Epithelial cell of proximal tubule (primary cell): ENCODE measurements around the gene AATK. TPM values are rescaled to one million over a fixed set of nuclear protein-coding genes. Genes with fewer than 3 reads are reported as not detected.

Experiments used
- DNase-seq: peaks from one replicate; pipeline ENCODE4 v3.0.0-alpha.2; 2011; ENCODE audit warnings: low read depth
- H3K4me3 ChIP-seq: 2 replicates; pipeline ENCODE4 v1.5.1; 2011; ENCODE audit warnings: low read depth, mild to moderate bottlenecking, low read length
- total RNA-seq: library from RNA; depleted of rRNA; stranded (reverse); fragments of >200 nt; gene quantifications from 2 replicates; pipeline ENCODE4 v1.2.3, GENCODE V29; 2015
- TF ChIP-seq, protein P1 (sequence below): conservative IDR thresholded peaks from 2 replicates; pipeline ENCODE4 v1.5.1; 2012; ENCODE audit warnings: low read depth, mild to moderate bottlenecking, low read length

The AATK gene
- total RNA-seq, 1 donor from 2014 or later, result 0.52 TPM

DNA sequence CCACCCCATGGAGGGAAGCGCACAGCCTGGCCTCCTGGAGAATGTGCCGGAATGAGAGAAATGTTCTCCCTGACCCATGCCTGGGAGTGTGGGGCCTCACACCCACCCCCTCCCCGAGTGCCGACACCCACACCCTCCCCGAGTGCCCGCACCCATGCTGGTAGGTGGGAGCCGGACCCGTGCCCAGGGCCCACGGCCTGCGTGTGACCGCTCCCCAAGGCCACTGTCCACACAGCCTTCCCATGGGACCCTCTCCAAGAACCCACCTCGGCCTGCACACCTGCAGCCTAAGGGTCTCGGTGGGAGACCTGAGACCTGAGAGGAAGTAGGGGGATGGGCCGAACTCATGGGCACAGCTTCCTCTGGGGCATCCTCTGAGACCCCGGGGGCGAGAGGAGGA lies 4.0 kb downstream of the AATK start:
- TF ChIP-seq, protein P1, sequence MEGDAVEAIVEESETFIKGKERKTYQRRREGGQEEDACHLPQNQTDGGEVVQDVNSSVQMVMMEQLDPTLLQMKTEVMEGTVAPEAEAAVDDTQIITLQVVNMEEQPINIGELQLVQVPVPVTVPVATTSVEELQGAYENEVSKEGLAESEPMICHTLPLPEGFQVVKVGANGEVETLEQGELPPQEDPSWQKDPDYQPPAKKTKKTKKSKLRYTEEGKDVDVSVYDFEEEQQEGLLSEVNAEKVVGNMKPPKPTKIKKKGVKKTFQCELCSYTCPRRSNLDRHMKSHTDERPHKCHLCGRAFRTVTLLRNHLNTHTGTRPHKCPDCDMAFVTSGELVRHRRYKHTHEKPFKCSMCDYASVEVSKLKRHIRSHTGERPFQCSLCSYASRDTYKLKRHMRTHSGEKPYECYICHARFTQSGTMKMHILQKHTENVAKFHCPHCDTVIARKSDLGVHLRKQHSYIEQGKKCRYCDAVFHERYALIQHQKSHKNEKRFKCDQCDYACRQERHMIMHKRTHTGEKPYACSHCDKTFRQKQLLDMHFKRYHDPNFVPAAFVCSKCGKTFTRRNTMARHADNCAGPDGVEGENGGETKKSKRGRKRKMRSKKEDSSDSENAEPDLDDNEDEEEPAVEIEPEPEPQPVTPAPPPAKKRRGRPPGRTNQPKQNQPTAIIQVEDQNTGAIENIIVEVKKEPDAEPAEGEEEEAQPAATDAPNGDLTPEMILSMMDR, result no peak
- H3K4me3 ChIP-seq, result no peak overlapping the region
- DNase-seq, result no peak

DNA sequence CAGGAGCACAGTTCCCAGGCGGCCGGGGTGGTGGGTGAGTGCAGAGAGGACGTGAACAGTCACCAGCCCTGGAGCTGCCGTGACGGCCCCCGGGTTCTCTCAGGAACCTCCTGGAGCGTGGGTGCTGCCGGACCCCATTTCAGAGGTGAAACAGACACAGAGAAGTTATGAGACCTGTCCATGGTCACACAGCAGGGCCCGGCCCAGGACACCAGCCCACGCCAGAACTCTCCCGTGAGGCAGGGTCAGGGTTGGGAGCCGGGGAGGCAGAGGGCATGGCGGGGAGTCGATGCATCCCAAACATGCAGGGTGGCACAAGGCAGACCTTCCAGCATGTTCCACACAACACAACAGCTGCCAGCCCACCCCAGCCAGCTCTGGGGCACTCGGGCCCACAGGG lies 4.5 kb downstream of the AATK start:
- H3K4me3 ChIP-seq, result no peak overlapping the region
- TF ChIP-seq, protein P1, result no peak
- DNase-seq, result no peak

DNA sequence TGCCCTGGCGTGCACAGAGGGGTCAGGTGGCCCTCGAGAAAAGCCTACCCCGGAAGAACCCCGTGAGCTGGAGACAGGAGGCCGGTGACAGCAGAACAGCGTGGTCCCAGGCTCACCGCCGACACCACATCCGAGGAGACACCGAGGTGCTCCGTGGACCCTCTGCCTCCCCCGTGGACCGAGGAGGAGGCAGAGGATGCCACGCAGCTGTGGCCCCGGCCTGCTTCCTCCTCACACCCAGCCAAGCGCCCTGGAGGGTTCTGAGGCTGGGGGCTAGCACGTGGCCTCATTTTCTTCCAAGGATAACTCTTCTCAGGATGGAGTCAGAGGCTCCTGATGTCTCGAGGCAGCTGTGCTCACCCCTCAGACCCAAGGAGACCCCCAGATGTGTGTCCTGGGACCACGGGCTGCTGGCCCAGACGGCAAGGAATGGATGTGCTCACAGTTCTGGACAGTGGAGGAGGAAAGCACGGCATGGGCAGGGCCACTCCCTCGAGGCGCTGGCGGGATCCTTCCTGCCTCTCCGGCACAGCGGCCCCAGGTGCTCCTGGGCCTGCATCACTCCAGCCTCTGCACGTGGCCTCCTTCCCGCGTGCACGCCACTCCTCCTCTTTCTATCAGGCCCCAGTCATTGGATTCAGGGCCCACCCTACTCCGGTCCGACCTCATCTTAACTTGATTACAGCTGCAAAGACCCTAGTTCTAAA lies 5.1 kb downstream of the AATK start:
- DNase-seq, result no peak
- TF ChIP-seq, protein P1, result no peak
- H3K4me3 ChIP-seq, result no peak overlapping the region

DNA sequence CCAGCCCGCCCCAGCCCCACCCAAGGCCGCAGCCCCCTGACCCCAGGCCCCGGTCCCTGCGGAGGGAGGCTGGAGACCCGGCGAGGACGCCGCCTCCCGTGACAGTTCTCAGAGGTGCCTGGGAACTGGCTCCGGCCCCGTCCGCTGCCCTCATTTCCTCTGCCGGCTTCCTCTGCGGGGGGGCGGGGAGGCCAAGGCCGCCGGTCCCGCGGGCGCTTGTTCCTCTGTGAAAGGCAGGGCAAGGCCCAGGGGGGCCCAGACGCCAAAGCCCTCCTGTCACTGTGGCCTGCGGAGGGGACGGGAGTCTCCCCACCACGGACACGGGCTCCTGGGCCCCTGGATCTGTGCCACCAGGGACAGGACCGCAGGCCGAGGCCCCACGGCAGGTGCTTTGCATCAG lies 5.7 kb downstream of the AATK start:
- no peak overlapping the region for H3K4me3 ChIP-seq
- DNase-seq, result no peak

DNA sequence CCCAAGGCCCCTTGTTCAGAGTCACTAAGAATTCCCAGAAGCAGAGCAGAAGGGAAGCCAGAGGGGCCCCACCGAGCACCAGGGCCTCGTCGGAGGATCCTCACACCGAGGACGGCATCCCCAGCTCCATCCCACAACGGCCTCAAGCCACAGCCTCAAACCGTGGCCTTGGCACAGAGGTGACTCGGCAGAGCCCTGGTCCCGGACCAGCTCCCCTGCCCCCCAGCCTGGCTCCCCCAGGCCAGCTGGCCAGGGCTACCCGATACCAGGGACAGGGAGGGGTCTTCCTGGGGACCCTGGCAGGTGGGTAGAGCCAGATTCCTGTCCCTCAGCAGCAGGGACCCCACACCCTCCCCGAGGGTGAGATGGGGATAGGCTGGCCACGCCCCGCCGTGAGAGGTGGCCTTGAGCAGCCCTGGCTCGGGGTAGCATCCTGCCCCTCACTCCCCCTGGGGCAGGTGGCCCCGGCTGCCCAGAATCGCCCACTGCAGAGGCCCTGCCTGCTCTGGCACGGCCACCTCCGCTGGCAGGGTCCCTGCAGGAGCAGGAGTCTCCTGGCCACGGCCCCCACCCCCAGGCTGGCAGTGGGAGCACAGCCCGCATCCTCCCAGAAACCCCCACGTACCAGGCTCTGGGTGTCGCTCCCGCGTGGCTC lies 6.3 kb downstream of the AATK start:
- H3K4me3 ChIP-seq, result no peak overlapping the region
- no peak for DNase-seq
- TF ChIP-seq, protein P1, result no peak

More for the DNA sequence above, 5.7 kb downstream of the AATK start:
- TF ChIP-seq, protein P1, result no peak

DNA sequence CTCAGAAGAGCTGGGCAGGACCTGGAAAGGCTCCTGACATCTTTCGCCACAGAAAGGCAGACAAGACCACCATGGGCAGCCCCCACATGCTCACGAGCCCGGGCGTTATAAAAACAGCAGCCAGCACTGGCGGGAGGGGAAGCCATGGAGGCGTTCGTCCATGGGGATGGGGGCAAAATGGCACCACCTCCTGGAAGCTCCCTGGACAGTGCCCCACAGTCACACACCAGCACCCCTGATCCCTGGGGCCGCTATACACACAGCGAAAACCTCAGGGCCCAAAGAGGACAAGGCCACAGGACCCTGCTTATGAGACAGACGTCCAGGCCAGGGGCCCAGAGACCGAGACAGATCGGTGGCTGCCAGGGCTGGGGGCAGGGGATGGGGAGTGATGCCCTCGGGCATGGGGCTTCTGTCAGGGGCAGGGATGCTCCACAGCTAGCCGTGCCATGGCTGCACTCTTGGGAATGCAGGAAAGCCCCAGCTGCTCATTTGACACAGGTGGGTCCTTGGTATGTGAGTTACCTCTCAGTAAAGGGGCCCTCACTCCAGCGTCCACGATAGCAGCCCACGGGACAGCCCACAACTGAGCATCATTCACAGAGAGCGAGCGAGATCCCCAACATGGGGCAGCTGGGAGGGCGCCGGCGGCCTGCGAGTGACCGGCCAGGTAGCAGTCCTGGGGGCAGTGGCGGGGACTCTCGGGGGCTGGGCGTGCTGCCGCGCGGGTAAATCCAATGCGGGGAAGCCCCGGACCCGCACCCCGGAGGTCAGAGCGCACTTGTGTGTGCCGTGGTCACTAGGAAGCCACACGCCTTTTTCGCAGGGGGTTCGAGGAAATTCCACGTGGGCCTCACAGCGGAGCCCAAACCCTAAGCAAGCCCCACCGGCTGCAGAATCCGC lies 7.1 kb downstream of the AATK start:
- H3K4me3 ChIP-seq, result no peak overlapping the region
- TF ChIP-seq, protein P1, result no peak
- DNase-seq, result no peak
